DND-41 (cell line): ENCODE measurements around the gene EVPLL.
"Not testable (repeated sequence)": the region's sequence is repeated elsewhere in the genome, so short reads cannot be mapped to it uniquely, and the experiment has no call there.

ENCODE experiments used
- ATAC-seq: fragments of 200-7000 bp; cut with Tn5 transposase; 3 replicates; pipeline ENCODE4 v1.9.1; 2021; ENCODE audit warnings: low read depth; ENCODE audit not compliant: insufficient read depth
- DNase-seq: peaks from one replicate; pipeline ENCODE4 v3.0.0-alpha.2; 2020
- H2AFZ ChIP-seq: 2 replicates; pipeline ENCODE4 v1.6.0; 2012; ENCODE audit warnings: low read depth, low read length
- H3K27ac ChIP-seq: 2 replicates; pipeline ENCODE4 v1.5.1; 2012; ENCODE audit warnings: low read length, inconsistent platforms
- H3K27me3 ChIP-seq: fragments of 200-600 bp; sonication (generic); 2 replicates; pipeline ENCODE4 v1.6.0; 2012; ENCODE audit warnings: low read length, mild to moderate bottlenecking, inconsistent platforms; ENCODE audit not compliant: insufficient read depth, poor library complexity
- H3K36me3 ChIP-seq: 2 replicates; pipeline ENCODE4 v1.5.1; 2012; ENCODE audit warnings: low read length, inconsistent platforms; ENCODE audit not compliant: insufficient read depth
- H3K4me1 ChIP-seq: 2 replicates; pipeline ENCODE4 v1.5.1; 2012; ENCODE audit warnings: mild to moderate bottlenecking, low read length; ENCODE audit not compliant: insufficient read depth
- H3K4me2 ChIP-seq: 2 replicates; pipeline ENCODE4 v1.6.0; 2012; ENCODE audit warnings: mild to moderate bottlenecking, moderate library complexity, low read length, inconsistent platforms; ENCODE audit not compliant: insufficient read depth
- H3K4me3 ChIP-seq, 2 experiments: fragments of 200-600 bp in 1 of 2; shearing (Covaris generic) in 1 of 2; 2 replicates each; pipeline ENCODE4 v1.5.1; 2012 to 2016; ENCODE audit warnings: inconsistent platforms in 2 of 2, low read length in 2 of 2, mild to moderate bottlenecking in 2 of 2, low read depth in 1 of 2, moderate library complexity in 1 of 2
- H3K79me2 ChIP-seq: 2 replicates; pipeline ENCODE4 v1.6.0; 2012; ENCODE audit warnings: low read length, inconsistent platforms; ENCODE audit not compliant: insufficient read depth
- H3K9ac ChIP-seq: 2 replicates; pipeline ENCODE4 v1.6.0; 2012; ENCODE audit warnings: low read depth, mild to moderate bottlenecking, inconsistent platforms, low read length, moderate library complexity
- H3K9me3 ChIP-seq: 2 replicates; pipeline ENCODE4 v1.5.1; 2012; ENCODE audit warnings: low read length, moderate library complexity, mild to moderate bottlenecking, inconsistent platforms; ENCODE audit not compliant: insufficient read depth, severe bottlenecking
- H4K20me1 ChIP-seq: 2 replicates; pipeline ENCODE4 v1.6.0; 2012; ENCODE audit warnings: low read length; ENCODE audit not compliant: insufficient read depth
- CTCF ChIP-seq: IDR thresholded peaks from 2 replicates; pipeline ENCODE4 v1.5.1; 2012; ENCODE audit warnings: borderline replicate concordance, low read length, moderate library complexity, mild to moderate bottlenecking; ENCODE audit not compliant: poor library complexity, severe bottlenecking; ENCODE audit errors: extremely low read depth
- EZH2 ChIP-seq: IDR thresholded peaks from 3 replicates; pipeline ENCODE4 v1.6.1; 2012; ENCODE audit warnings: borderline replicate concordance, low read depth, mild to moderate bottlenecking, moderate library complexity, low read length, inconsistent platforms; ENCODE audit not compliant: severe bottlenecking

Gene EVPLL

DNA sequence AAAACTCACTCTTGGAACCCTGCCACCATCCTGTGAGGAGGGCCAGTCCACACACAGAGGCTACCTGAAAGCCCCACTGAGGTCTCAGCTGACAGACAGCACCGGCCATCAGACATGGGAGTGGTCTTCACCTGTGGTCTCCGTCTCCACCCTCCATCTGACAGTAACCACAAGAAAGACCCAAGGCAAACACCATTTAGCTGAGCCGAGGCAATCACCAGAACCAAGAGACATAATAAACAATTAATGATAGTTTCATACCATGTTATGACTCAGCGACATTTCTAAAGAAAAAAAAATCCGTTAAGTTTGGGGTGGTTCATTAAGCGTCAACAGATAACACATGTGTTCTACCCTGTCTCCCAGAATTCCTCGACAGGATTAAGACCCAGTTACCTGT, 6.1 kb upstream of the EVPLL start:
- ATAC-seq (no peak), DNase-seq (no peak)
- H3K4me3 ChIP-seq: no peak overlapping the region
- H4K20me1 ChIP-seq: no peaks in the 10 kb centered on the region
- H3K27ac ChIP-seq: no peak overlapping the region
- no peak overlapping the region for H3K4me2 ChIP-seq
- H3K79me2 ChIP-seq: no peaks in the 10 kb centered on the region
- no peak overlapping the region for H3K9ac ChIP-seq
- H2AFZ ChIP-seq: no peak overlapping the region
- TF ChIP-seq EZH2: no peak
- no peak for TF ChIP-seq CTCF
- H3K27me3 ChIP-seq: peaks cover 4% of the 10 kb centered on the region
- H3K4me1 ChIP-seq: no peaks in the 10 kb centered on the region
- no peaks in the 10 kb centered on the region for H3K9me3 ChIP-seq
- no peaks in the 10 kb centered on the region for H3K36me3 ChIP-seq

- ATAC-seq, H3K36me3 ChIP-seq, H3K79me2 ChIP-seq, H3K9me3 ChIP-seq, H3K4me1 ChIP-seq, DNase-seq, H3K4me3 ChIP-seq, H3K9ac ChIP-seq, H3K27me3 ChIP-seq, H3K27ac ChIP-seq, H2AFZ ChIP-seq, H4K20me1 ChIP-seq, H3K4me2 ChIP-seq: not testable (repeated sequence)
These were observed 4.4 kb upstream of the EVPLL start for GRCh38 chr17:18373181-18373580.

DNA sequence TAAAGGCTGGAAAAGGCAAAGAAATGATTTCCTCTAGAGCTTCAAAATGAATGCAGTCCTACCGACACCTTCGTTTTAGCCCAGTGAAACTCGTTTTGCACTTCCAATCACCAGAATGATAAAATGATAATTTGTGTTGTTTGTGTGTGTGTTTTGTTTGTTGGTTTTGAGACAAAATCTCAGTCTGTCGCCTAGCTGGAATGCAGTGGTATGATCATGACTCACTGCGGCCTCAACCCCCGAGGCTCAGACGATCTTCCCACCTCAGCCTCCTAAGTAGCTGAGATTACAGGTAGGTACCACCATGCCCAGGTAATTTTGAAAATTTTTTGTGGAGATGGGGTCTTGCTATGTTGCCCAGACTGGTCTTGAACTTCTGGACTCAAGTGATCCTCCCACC, 3.4 kb upstream of the EVPLL start:
- no peaks in the 10 kb centered on the region for H3K9me3 ChIP-seq
- no peaks in the 10 kb centered on the region for H3K79me2 ChIP-seq
- no peak overlapping the region for H2AFZ ChIP-seq
- no peak overlapping the region for H3K4me3 ChIP-seq
- no peak overlapping the region for H3K27ac ChIP-seq
- H3K36me3 ChIP-seq: no peaks in the 10 kb centered on the region
- H4K20me1 ChIP-seq: no peaks in the 10 kb centered on the region
- DNase-seq (no peak), ATAC-seq (no peak)
- TF ChIP-seq CTCF: no peak
- TF ChIP-seq EZH2: no peak
- no peak overlapping the region for H3K4me2 ChIP-seq
- no peak overlapping the region for H3K9ac ChIP-seq
- no peaks in the 10 kb centered on the region for H3K4me1 ChIP-seq
- peaks cover 4% of the 10 kb centered on the region for H3K27me3 ChIP-seq

GRCh38 chr17:18378205-18378505, 577 bp downstream of the EVPLL start:
- no peaks in the 10 kb centered on the region for H4K20me1 ChIP-seq
- no peak overlapping the region for H3K4me2 ChIP-seq
- no peak overlapping the region for H2AFZ ChIP-seq

GRCh38 chr17:18378614-18379013, 1.0 kb downstream of the EVPLL start:
- H2AFZ ChIP-seq, H3K4me2 ChIP-seq, H4K20me1 ChIP-seq, DNase-seq, H3K27ac ChIP-seq, H3K4me1 ChIP-seq, ATAC-seq, H3K79me2 ChIP-seq, H3K9me3 ChIP-seq, H3K4me3 ChIP-seq, H3K9ac ChIP-seq, H3K36me3 ChIP-seq, H3K27me3 ChIP-seq: not testable (repeated sequence)

More at GRCh38 chr17:18378205-18378505, 577 bp downstream of the EVPLL start:
- H3K36me3 ChIP-seq: no peaks in the 10 kb centered on the region
- DNase-seq (no peak), ATAC-seq (no peak)
- H3K27ac ChIP-seq: no peak overlapping the region
- H3K79me2 ChIP-seq: no peaks in the 10 kb centered on the region
- TF ChIP-seq CTCF (no peak), EZH2 (no peak)
- H3K4me1 ChIP-seq: no peaks in the 10 kb centered on the region
- no peaks in the 10 kb centered on the region for H3K27me3 ChIP-seq
- no peak overlapping the region for H3K9ac ChIP-seq
- no peak overlapping the region for H3K4me3 ChIP-seq
- H3K9me3 ChIP-seq: no peaks in the 10 kb centered on the region
